A204.1 (cell line): ENCODE measurements around the gene TSPY3.
"Not testable (repeated sequence)": the region's sequence is repeated elsewhere in the genome, so short reads cannot be mapped to it uniquely, and the experiment has no call there.

Source experiments
- FAIRE-seq: peaks from 2 replicates; lab custom pipeline; 2012; peaks lifted over from hg19 to GRCh38; lab: Jason Lieb, UNC

Gene TSPY3

GRCh38 chrY:9398121-9398520 is at the start of gene TSPY3:
TSS of gene TSPY3 (plus strand) at chrY:9398421. CDS start at chrY:9398467, 46 bp downstream.
- not testable (repeated sequence) for FAIRE-seq

GRCh38 chrY:9357497-9357896 is 40.7 kb upstream of the TSPY3 start, which contains the start of gene TSPY8:
TSS of gene TSPY8 (plus strand) at chrY:9357797. CDS start at chrY:9357843, 46 bp downstream.
- FAIRE-seq = not testable (repeated sequence)

DNA sequence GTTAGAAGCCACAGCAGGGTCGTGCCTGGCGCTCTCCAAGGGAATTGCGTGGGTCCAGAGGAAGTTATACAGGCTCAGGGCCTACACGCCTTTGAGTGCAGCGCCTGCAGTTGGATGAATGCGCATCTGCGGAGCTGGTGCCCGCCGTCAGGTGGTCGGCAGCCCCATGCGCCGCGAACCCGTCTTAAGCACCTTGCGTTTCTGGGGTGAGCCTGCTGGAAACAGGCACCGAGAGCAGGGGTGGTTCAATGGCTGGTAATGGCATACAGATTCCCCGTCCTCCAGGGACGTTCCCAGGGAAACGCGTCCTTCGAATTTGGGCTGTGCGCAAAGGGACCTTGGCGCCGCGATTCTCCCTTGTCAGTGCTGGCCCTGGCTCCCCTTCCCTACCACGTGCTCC is 1.7 kb upstream of the TSPY3 start:
- FAIRE-seq = not testable (repeated sequence)
